Measurements from ENCODE around the gene COG2.
"Not testable (repeated sequence)": the region's sequence is repeated elsewhere in the genome, so short reads cannot be mapped to it uniquely, and the experiment has no call there.

The COG2 gene

DNA sequence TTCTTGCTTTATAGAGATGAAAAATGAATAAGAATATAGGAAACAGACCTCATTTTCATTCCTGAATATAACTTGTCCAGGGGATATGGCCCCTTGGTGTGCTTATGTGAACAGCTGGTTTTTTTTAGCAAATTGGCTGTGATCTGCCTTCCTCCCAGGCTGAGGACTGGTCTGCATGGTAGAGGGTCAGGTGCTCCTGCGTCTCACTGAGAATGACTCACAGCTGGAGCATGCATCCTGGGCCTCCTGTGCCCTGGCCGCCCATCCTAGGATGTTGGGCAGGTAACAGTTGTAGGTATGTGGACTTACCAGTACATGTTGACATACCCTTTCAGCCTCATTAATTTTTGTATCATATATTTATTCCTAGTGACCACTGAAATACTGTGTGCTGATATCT lies 41.9 kb downstream of the COG2 start:
- Mint-ChIP-seq H3K4me3 (no peak overlapping the region), H3K36me3 (ENCODE audit: insufficient read depth) (peaks cover 53% of the 10 kb centered on the region), H3K4me1 (peaks cover 20% of the 10 kb centered on the region), H3K27ac (ENCODE audit: low read depth) (no peak overlapping the region), H3K27me3 (no peaks in the 10 kb centered on the region), H3K9me3 (no peaks in the 10 kb centered on the region)
- DNase-seq (ENCODE audit: low spot score in 2 of 2) (no peak), ATAC-seq (replicated peaks; ENCODE audit: extremely low read depth, poor library complexity, severe bottlenecking) (no peak)

DNA sequence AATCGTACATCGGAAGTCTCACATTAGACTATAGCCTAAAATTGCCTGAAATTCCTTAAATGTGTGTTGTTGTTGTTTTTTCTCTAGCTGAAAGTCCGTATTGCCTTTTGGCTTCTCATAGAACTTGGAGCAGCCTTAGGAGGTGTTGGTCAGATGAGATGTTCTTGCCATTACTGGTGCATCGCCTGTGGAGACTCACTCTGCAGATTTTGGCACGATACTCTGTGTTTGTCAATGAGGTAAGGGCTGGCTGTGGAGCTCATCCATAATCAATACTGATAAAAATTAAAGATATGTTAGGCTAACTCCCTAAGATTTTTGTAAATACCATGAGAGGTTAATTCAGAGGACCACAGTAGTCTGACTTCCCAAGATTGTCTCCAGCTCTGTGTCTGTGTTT lies 42.7 kb downstream of the COG2 start:
- Mint-ChIP-seq H3K4me3 (no peak overlapping the region), H3K4me1 (peaks cover 20% of the 10 kb centered on the region), H3K9me3 (no peaks in the 10 kb centered on the region), H3K36me3 (ENCODE audit: insufficient read depth) (peaks cover 54% of the 10 kb centered on the region), H3K27me3 (no peaks in the 10 kb centered on the region), H3K27ac (ENCODE audit: low read depth) (no peak overlapping the region)
- ATAC-seq (replicated peaks; ENCODE audit: extremely low read depth, poor library complexity, severe bottlenecking) = no peak
- DNase-seq (ENCODE audit: low spot score in 2 of 2) = no peak

- Mint-ChIP-seq H3K4me3 (no peak overlapping the region), H3K27me3 (no peaks in the 10 kb centered on the region), H3K9me3 (no peaks in the 10 kb centered on the region), H3K27ac (ENCODE audit: low read depth) (no peak overlapping the region), H3K36me3 (ENCODE audit: insufficient read depth) (peaks cover 62% of the 10 kb centered on the region), H3K4me1 (peaks cover 16% of the 10 kb centered on the region)
- DNase-seq (ENCODE audit: low spot score in 2 of 2) (no peak), ATAC-seq (replicated peaks; ENCODE audit: extremely low read depth, poor library complexity, severe bottlenecking) (no peak)
Observed at GRCh38 chr1:230686747-230687146, 44.5 kb downstream of the COG2 start.

DNA sequence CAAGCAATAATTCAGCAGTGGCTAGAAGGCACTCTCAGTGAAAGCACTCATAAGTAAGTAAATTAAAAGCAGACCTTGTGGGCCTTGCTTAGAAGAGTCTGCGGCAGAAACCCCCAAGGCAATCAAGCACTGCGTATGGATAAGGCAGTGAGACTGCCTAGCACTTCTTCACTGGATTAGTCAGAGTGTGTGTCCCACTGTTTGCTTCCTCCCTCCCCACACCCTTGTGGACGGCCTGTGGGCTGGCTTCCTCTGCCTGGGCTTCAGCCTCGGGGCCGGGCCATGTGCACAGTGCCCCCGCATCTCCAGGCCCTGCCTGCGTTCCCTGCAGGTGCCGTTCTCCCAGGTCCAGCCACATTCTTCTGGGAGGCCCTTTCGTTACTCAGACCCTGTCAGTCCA lies 47.8 kb downstream of the COG2 start:
- no peak overlapping the region for H3K4me3 Mint-ChIP-seq
- ATAC-seq (replicated peaks; ENCODE audit: extremely low read depth, poor library complexity, severe bottlenecking) = no peak
- H3K36me3 Mint-ChIP-seq (ENCODE audit: insufficient read depth) = peaks cover 61% of the 10 kb centered on the region
- H3K9me3 Mint-ChIP-seq = no peaks in the 10 kb centered on the region
- no peak for DNase-seq (ENCODE audit: low spot score in 2 of 2)
- no peak overlapping the region for H3K27ac Mint-ChIP-seq (ENCODE audit: low read depth)
- no peaks in the 10 kb centered on the region for H3K27me3 Mint-ChIP-seq
- H3K4me1 Mint-ChIP-seq = peaks cover 10% of the 10 kb centered on the region

- Mint-ChIP-seq H3K27ac (ENCODE audit: low read depth) (no peak overlapping the region), H3K36me3 (ENCODE audit: insufficient read depth) (peaks cover 52% of the 10 kb centered on the region), H3K4me1 (peaks cover 10% of the 10 kb centered on the region), H3K27me3 (no peaks in the 10 kb centered on the region), H3K9me3 (no peaks in the 10 kb centered on the region), H3K4me3 (no peak overlapping the region)
- DNase-seq (ENCODE audit: low spot score in 2 of 2) (no peak), ATAC-seq (replicated peaks; ENCODE audit: extremely low read depth, poor library complexity, severe bottlenecking) (no peak)
Observed at GRCh38 chr1:230691615-230692014, 49.3 kb downstream of the COG2 start.

- Mint-ChIP-seq H3K4me3 (no peak overlapping the region), H3K4me1 (peaks cover 10% of the 10 kb centered on the region), H3K9me3 (no peaks in the 10 kb centered on the region), H3K27me3 (no peaks in the 10 kb centered on the region), H3K27ac (ENCODE audit: low read depth) (no peak overlapping the region), H3K36me3 (ENCODE audit: insufficient read depth) (peaks cover 42% of the 10 kb centered on the region)
- DNase-seq (ENCODE audit: low spot score in 2 of 2) = no peak
- ATAC-seq (replicated peaks; ENCODE audit: extremely low read depth, poor library complexity, severe bottlenecking) = no peak
Observed at GRCh38 chr1:230693221-230693620, 50.9 kb downstream of the COG2 start.

- DNase-seq (ENCODE audit: low spot score in 2 of 2) (no peak), ATAC-seq (replicated peaks; ENCODE audit: extremely low read depth, poor library complexity, severe bottlenecking) (no peak)
- H3K9me3 Mint-ChIP-seq = no peaks in the 10 kb centered on the region
- H3K27me3 Mint-ChIP-seq = no peaks in the 10 kb centered on the region
- peaks cover 39% of the 10 kb centered on the region for H3K36me3 Mint-ChIP-seq (ENCODE audit: insufficient read depth)
- peaks cover 10% of the 10 kb centered on the region for H3K4me1 Mint-ChIP-seq
- peak overlapping the region; percentile 6 for H3K27ac Mint-ChIP-seq (ENCODE audit: low read depth)
- H3K4me3 Mint-ChIP-seq = no peak overlapping the region
Observed at GRCh38 chr1:230693777-230694176, 51.5 kb downstream of the COG2 start.

DNA sequence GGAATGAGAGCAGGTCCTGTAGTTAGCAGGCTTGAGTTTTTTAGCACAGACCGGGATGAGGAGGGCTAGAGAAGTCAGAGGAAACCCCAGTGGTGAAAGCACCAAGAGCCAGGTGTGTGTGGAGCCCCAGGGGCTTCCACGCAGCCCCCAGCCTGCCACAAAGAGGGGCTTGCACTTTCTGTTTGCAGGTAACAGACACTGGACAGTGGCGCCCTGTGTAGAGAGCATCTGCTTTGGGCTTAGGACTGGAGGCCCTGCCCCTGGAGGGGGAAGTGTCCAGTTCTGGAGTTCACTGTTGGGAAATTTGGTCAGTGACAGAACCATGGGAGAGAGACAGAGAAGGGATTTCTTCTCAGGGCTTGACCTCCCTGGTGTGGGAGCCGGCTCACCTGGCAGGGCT lies 52.2 kb downstream of the COG2 start:
- H3K27ac Mint-ChIP-seq (ENCODE audit: low read depth) = peak overlapping the region; percentile 6
- no peak for ATAC-seq (replicated peaks; ENCODE audit: extremely low read depth, poor library complexity, severe bottlenecking)

DNA sequence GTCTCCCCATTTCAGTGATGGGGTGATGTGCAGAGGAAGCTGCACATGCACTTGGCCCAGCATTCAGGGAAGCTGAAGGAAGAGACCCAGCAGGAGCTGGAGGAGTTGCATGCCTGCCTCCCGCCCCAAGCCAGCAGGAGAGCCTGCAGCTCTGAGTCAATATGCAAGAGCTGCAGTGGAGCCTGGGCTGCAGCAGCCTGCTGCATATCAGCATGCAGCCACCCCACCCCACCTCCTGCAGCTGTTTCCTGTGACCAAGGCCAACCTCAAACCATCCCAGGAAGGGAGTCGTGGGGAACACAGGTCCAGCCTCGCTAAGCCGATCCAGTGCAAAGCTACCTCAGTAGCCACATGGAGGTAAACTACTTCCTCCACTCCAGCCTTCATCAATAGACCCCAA lies 52.7 kb downstream of the COG2 start:
- Mint-ChIP-seq H3K4me1 (peaks cover 10% of the 10 kb centered on the region), H3K4me3 (no peak overlapping the region), H3K36me3 (ENCODE audit: insufficient read depth) (peaks cover 30% of the 10 kb centered on the region), H3K9me3 (no peaks in the 10 kb centered on the region), H3K27ac (ENCODE audit: low read depth) (no peak overlapping the region), H3K27me3 (no peaks in the 10 kb centered on the region)
- DNase-seq (ENCODE audit: low spot score in 2 of 2) (no peak), ATAC-seq (replicated peaks; ENCODE audit: extremely low read depth, poor library complexity, severe bottlenecking) (no peak)

More for the DNA sequence above, 52.2 kb downstream of the COG2 start:
- no peak for DNase-seq (ENCODE audit: low spot score in 2 of 2)
- H3K36me3 Mint-ChIP-seq (ENCODE audit: insufficient read depth) = peaks cover 35% of the 10 kb centered on the region
- no peak overlapping the region for H3K4me3 Mint-ChIP-seq
- H3K27me3 Mint-ChIP-seq = no peaks in the 10 kb centered on the region
- H3K4me1 Mint-ChIP-seq = peaks cover 10% of the 10 kb centered on the region
- H3K9me3 Mint-ChIP-seq = no peaks in the 10 kb centered on the region

GRCh38 chr1:230696218-230696617 lies 53.9 kb downstream of the COG2 start:
- no peak for DNase-seq (ENCODE audit: low spot score in 2 of 2)
- H3K4me1 Mint-ChIP-seq = peaks cover 10% of the 10 kb centered on the region
- no peaks in the 10 kb centered on the region for H3K27me3 Mint-ChIP-seq
- H3K36me3 Mint-ChIP-seq (ENCODE audit: insufficient read depth) = peaks cover 24% of the 10 kb centered on the region
- ATAC-seq (replicated peaks; ENCODE audit: extremely low read depth, poor library complexity, severe bottlenecking) = no peak
- H3K27ac Mint-ChIP-seq (ENCODE audit: low read depth) = no peak overlapping the region
- H3K9me3 Mint-ChIP-seq = no peaks in the 10 kb centered on the region
- H3K4me3 Mint-ChIP-seq = no peak overlapping the region

DNA sequence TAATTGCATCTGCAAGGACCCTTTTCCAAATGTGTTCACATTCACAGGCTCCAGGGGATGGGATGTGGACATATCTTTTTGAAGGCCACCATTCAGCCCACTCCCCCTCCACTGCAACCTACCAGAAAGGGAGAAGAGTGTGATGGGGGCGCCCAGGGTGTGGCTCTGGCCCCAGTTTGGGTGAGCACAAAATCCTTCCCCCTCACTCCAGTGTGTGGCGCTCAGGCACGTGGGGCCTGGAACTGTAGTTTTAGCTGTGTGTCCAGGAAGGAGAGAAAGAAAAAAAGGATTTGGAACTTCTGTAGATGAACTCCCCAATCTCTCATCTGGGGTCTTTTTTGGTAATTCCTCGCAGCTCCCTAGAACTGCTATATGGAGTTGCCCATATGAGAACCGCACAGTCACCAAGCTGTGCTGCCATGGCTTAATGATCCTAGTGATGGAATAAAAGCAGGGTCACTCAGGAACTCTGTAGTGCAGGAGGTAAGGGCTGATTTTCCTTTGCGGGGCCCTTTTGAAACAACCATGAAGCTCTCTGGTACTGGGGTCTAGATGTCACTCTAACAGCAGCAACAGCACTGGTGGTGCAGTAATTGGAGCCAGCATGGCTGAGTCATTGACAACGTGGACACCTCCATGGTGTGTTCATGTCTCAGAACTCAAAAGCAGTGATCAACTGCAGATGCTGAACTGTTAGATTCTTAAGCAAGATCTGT lies 54.6 kb downstream of the COG2 start:
- no peak for DNase-seq (ENCODE audit: low spot score in 2 of 2)
- Mint-ChIP-seq H3K4me1 (peaks cover 10% of the 10 kb centered on the region), H3K9me3 (no peaks in the 10 kb centered on the region), H3K4me3 (no peak overlapping the region), H3K27ac (ENCODE audit: low read depth) (no peak overlapping the region), H3K27me3 (no peaks in the 10 kb centered on the region), H3K36me3 (ENCODE audit: insufficient read depth) (peaks cover 19% of the 10 kb centered on the region)
- no peak for ATAC-seq (replicated peaks; ENCODE audit: extremely low read depth, poor library complexity, severe bottlenecking)

DNA sequence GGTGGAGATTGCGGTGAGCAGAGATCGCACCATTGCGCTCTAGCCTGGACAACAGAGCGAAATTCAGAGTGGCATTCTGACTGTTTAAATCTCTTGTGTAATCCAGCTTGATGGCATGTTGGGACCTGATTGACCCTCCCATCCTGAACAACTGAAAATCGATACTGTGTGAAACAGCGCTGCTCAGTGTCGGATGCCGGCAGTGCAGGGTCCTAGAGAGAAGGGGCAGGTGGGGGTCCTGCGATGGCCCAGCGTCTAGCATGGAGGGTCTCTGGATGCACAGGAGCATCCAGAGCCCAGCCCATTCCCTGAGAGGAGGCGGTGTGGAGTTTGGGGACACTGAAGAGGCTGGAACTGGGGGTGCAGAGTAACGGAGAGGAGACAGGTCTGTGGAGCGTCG lies 55.8 kb downstream of the COG2 start:
- H3K36me3 Mint-ChIP-seq (ENCODE audit: insufficient read depth) = peaks cover 8% of the 10 kb centered on the region
- no peaks in the 10 kb centered on the region for H3K9me3 Mint-ChIP-seq
- DNase-seq (ENCODE audit: low spot score in 2 of 2) = no peak
- no peak for ATAC-seq (replicated peaks; ENCODE audit: extremely low read depth, poor library complexity, severe bottlenecking)
- peaks cover 10% of the 10 kb centered on the region for H3K4me1 Mint-ChIP-seq
- H3K27ac Mint-ChIP-seq (ENCODE audit: low read depth) = no peak overlapping the region
- no peak overlapping the region for H3K4me3 Mint-ChIP-seq
- H3K27me3 Mint-ChIP-seq = no peaks in the 10 kb centered on the region

- H3K9me3 Mint-ChIP-seq; H3K4me3 Mint-ChIP-seq; H3K4me1 Mint-ChIP-seq; H3K27me3 Mint-ChIP-seq; H3K36me3 Mint-ChIP-seq (ENCODE audit: insufficient read depth); ATAC-seq (replicated peaks; ENCODE audit: extremely low read depth, poor library complexity, severe bottlenecking); DNase-seq (ENCODE audit: low spot score in 2 of 2); H3K27ac Mint-ChIP-seq (ENCODE audit: low read depth): not testable (repeated sequence)
Observed at GRCh38 chr1:230698964-230699363, 56.7 kb downstream of the COG2 start.
